Stomach (tissue), 9 donors: Measurements from ENCODE around the gene VAPA. TPM values are rescaled to one million over a fixed set of nuclear protein-coding genes. Genes with fewer than 3 reads are reported as not detected.

Source experiments
- DNase-seq, 2 donors: peaks; one replicate each; pipeline versions ENCODE4 v3.0.0 to v3.0.0-alpha.2; 2013 to 2019
- H3K27ac ChIP-seq, 5 donors: fragments of 200-600 bp in 4 of 5; sonication (generic) in 4 of 5; one replicate each; pipeline ENCODE4 v1.5.1; 2013 to 2019; ENCODE audit warnings: mild to moderate bottlenecking in 1 of 5, moderate library complexity in 1 of 5
- H3K27me3 ChIP-seq, 3 donors: fragments of 200-600 bp; sonication (generic); one replicate each; pipeline ENCODE4 v1.5.1; 2017 to 2019; ENCODE audit warnings: mixed run types in 1 of 3
- H3K36me3 ChIP-seq, 4 donors: fragments of 200-600 bp; sonication (generic); 1 replicate in 3 of 4; 2 replicates in 1 of 4; pipeline ENCODE4 v1.5.1; 2016 to 2019
- H3K4me1 ChIP-seq, 4 donors: fragments of 200-600 bp; sonication (generic); one replicate each; pipeline ENCODE4 v1.5.1; 2016 to 2019
- H3K4me3 ChIP-seq, 4 donors: fragments of 200-600 bp; sonication (generic) in 3 of 4; one replicate each; pipeline ENCODE4 v1.5.1; 2016 to 2019; ENCODE audit warnings: mild to moderate bottlenecking in 1 of 4
- H3K9me3 ChIP-seq, 4 donors: fragments of 200-600 bp; sonication (generic); one replicate each; pipeline ENCODE4 v1.5.1; 2016 to 2019
- CTCF ChIP-seq, 7 experiments: fragments of 450-650 bp in 4 of 7; fragments of 200-600 bp in 3 of 7; sonication (generic) in 3 of 7; IDR thresholded peaks; one replicate each; pipeline ENCODE4 v1.5.1; 2016 to 2019; ENCODE audit warnings: antibody characterized with exemption in 7 of 7, control low read depth in 2 of 7, mild to moderate bottlenecking in 1 of 7
- EP300 ChIP-seq: sonication (generic); formaldehyde crosslinking; IDR thresholded peaks from one replicate; pipeline ENCODE4 v1.6.1; 2017; ENCODE audit warnings: antibody characterized with exemption
- POLR2A ChIP-seq, 4 donors: fragments of 450-650 bp; IDR thresholded peaks; one replicate each; pipeline ENCODE4 v1.6.1; 2016; ENCODE audit warnings: antibody characterized with exemption in 4 of 4, control low read depth in 2 of 4, mild to moderate bottlenecking in 1 of 4, moderate library complexity in 1 of 4
- POLR2AphosphoS5 ChIP-seq, 3 donors: sonication (generic); formaldehyde crosslinking; IDR thresholded peaks; one replicate each; pipeline ENCODE4 v1.6.1; 2016; ENCODE audit warnings: antibody characterized with exemption in 3 of 3
- WGBS, 5 donors: extraction: QIAGEN DNeasy Blood & Tissue Kit in 3 of 5; methylation state at CpG; one replicate each; pipeline versions ENCODE4 v1.1.5 to v1.1.7; 2013 to 2018; 5-methylcytosine and 5-hydroxymethylcytosine counted together
- intact Hi-C: fragments of 100-400 bp; cut with DNase I; formaldehyde crosslinking; loops from one replicate; pipeline ENCODE4 v1.15.1; 2023; ENCODE audit warnings: low total_unique reads
- polyA plus RNA-seq, 3 donors: library from polyadenylated mRNA; stranded (reverse); fragments of 200-250 nt; gene quantifications; one replicate each; pipeline ENCODE4 v1.2.3, GENCODE V29; 2013
- total RNA-seq, 5 donors: library from RNA; depleted of rRNA; stranded (reverse); fragments of >200 nt; gene quantifications; one replicate each; pipeline versions ENCODE4 v1.1.0 to v1.2.3, GENCODE V29; 2014 to 2016
- donor health status: healthy with polysubstance abuse.
- donor health status: Bipolar disorder and iron deficiency.
- donor health status: healthy.

The VAPA gene
- total and polyA plus RNA-seq, 8 donors = 113 to 822 (median 169) TPM

DNA sequence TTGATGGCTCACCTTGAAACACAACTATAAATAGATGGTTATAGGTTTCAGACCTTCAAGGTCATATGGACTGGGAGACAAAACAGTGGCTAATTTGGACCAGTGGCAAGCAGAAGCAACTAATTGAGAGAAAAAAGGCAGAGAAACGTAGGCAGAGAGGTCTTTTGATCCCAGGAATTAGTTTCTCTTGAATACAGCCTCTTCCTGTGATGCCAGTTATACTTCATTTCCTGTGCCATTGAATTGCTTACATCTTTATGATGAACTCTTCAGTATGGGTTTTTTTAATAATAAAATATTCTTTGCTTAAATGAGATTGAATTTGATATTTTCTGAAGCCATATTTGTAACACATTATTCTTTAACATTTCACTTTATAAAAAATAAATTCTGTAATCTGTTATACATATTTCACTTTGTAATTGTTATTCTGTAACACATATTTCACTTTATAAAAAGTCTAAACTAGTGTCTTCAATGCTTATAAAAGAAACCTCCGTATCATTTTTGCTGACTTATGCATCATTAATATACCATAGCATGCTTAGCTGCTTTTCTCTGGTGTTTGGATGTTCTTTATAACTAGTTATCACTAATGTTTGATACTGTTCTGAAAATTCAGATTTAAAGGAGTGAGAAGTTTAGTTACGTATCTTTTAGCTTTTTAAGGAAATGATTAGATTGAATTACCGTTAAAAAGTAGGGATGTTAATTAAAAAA lies 8.9 kb downstream of the VAPA start:
- 48 to 63% (median 62%) methylated on average over 4 of the region's 4 CpGs for WGBS, 5 donors
- Histone ChIP-seq H3K4me1 (peaks cover 64 to 100% (median 95%) of the 10 kb centered on the region in 4 donors), H3K9me3 (no peaks in the 10 kb centered on the region), H3K36me3 (no peaks in the 10 kb centered on the region), H3K27me3 (no peaks in the 10 kb centered on the region), H3K27ac (peak overlapping the region in 1 of 5 donors; percentile 15), H3K4me3 (no peak overlapping the region)
- intact Hi-C loops = no loop called here
- TF ChIP-seq EP300 (no peak), CTCF (IDR thresholded peaks at IDR 0.05) (no peak), POLR2AphosphoS5 (IDR thresholded peaks at IDR 0.05) (no peak), POLR2A (IDR thresholded peaks at IDR 0.05) (no peak)
- no peak for DNase-seq

GRCh38 chr18:9924371-9924943 lies 10.6 kb downstream of the VAPA start:
- intact Hi-C loops = no loop called here
- H3K36me3 ChIP-seq = no peaks in the 10 kb centered on the region
- TF ChIP-seq CTCF (IDR thresholded peaks at IDR 0.05) (no peak), EP300 (no peak), POLR2AphosphoS5 (IDR thresholded peaks at IDR 0.05) (no peak), POLR2A (IDR thresholded peaks at IDR 0.05) (no peak)
- H3K27ac ChIP-seq = peak overlapping the region in 3 of 5 donors; percentile 5 to 18 (median 9)
- no peaks in the 10 kb centered on the region for H3K27me3 ChIP-seq
- H3K4me1 ChIP-seq = peaks cover 56 to 100% (median 87%) of the 10 kb centered on the region in 4 donors
- WGBS, 5 donors = 27 to 40% (median 29%) methylated on average over 4 of the region's 4 CpGs
- DNase-seq = no peak
- H3K4me3 ChIP-seq = no peak overlapping the region
- H3K9me3 ChIP-seq = no peaks in the 10 kb centered on the region

- H3K9me3 ChIP-seq = no peaks in the 10 kb centered on the region
Measured at GRCh38 chr18:9925369-9925768, 11.6 kb downstream of the VAPA start.

DNA sequence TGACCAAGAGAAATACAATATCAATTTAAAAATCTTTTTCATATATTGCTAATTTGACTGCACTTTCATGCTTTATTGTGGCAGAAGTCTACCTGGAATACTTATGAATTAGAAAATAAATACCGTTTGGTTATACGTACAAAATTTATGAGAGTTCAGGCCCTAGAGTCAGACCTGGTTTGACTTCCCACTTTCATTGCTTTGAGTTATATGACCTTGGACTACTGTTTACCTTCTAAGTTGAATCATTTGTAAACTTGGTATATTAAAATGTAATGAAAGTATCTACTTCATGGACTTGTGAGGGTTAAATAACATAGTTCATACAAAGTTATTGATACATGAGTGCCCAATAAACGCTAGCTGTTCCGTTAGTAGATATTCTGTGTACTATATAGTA lies 12.0 kb downstream of the VAPA start:
- TF ChIP-seq CTCF (IDR thresholded peaks at IDR 0.05) (no peak), POLR2A (IDR thresholded peaks at IDR 0.05) (no peak), POLR2AphosphoS5 (IDR thresholded peaks at IDR 0.05) (no peak), EP300 (no peak)
- no peaks in the 10 kb centered on the region for H3K27me3 ChIP-seq
- 58 to 76% (median 64%) methylated on average over 4 of the region's 4 CpGs for WGBS, 5 donors
- H3K36me3 ChIP-seq = no peaks in the 10 kb centered on the region
- H3K4me3 ChIP-seq = no peak overlapping the region
- no peaks in the 10 kb centered on the region for H3K9me3 ChIP-seq
- peak overlapping the region in 2 of 5 donors; percentile 32 to 34 for H3K27ac ChIP-seq
- no peak for DNase-seq
- intact Hi-C loops = no loop called here
- H3K4me1 ChIP-seq = peaks cover 43 to 100% (median 79%) of the 10 kb centered on the region in 4 donors

More at GRCh38 chr18:9925369-9925768, 11.6 kb downstream of the VAPA start:
- Histone ChIP-seq H3K4me1 (peaks cover 47 to 100% (median 82%) of the 10 kb centered on the region in 4 donors), H3K4me3 (no peak overlapping the region), H3K27me3 (no peaks in the 10 kb centered on the region), H3K36me3 (no peaks in the 10 kb centered on the region), H3K27ac (peak overlapping the region in 2 of 5 donors; percentile 32 to 34)
- intact Hi-C loops = no loop called here
- TF ChIP-seq POLR2A (IDR thresholded peaks at IDR 0.05) = no peak
- peak in 1 of 2 donors; percentile 54 for DNase-seq
- 35 to 71% (median 43%) methylated on average over 1 of the region's 1 CpG for WGBS, 5 donors
